Endothelial cell of umbilical vein (primary cell): ENCODE results near the gene NRXN3. TPM values are rescaled to one million over a fixed set of nuclear protein-coding genes. Genes with fewer than 3 reads are reported as not detected.

Experiments
- BruUV-seq: library from RNA; stranded (reverse); fragments of 400-500 nt; replicated peaks from 2 replicates; lab custom pipeline; 2021; lab: Mats Ljungman, UMichigan
- CTCF ChIA-PET: fragments of 300-600, 350-600 bp; sonication (Branson Sonifier 250); formaldehyde crosslinking; loops from one replicate; lab custom pipeline; 2021; ENCODE audit warnings: antibody characterized with exemption, inconsistent platforms; lab: Charles Lee
- POLR2A ChIA-PET: fragments of 300-600, 350-600 bp; sonication (Branson Sonifier 250); formaldehyde crosslinking; loops from one replicate; lab custom pipeline; 2021; ENCODE audit warnings: antibody characterized with exemption, inconsistent platforms; lab: Charles Lee
- DNase-seq: peaks from one replicate; pipeline ENCODE4 v3.0.0-alpha.2; 2011; ENCODE audit warnings: low read depth, low spot score
- FAIRE-seq: peaks from 2 replicates; lab custom pipeline; 2011; peaks lifted over from hg19 to GRCh38; lab: Jason Lieb, UNC
- H2AFZ ChIP-seq: 2 replicates; pipeline ENCODE4 v1.6.0; 2012; ENCODE audit warnings: low read depth, low read length, control low read depth, inconsistent platforms
- H3K27ac ChIP-seq: 2 replicates; pipeline ENCODE4 v1.5.1; 2011; ENCODE audit warnings: low read depth, mild to moderate bottlenecking, control low read depth, low read length, moderate library complexity; ENCODE audit not compliant: insufficient read depth
- H3K27me3 ChIP-seq, 2 experiments: 2 replicates each; pipeline versions ENCODE4 v1.6.0 to v1.6.1; 2011; ENCODE audit warnings: low read length in 2 of 2, mixed read lengths in 1 of 2; ENCODE audit not compliant: control insufficient read depth in 2 of 2, insufficient read depth in 2 of 2
- H3K36me3 ChIP-seq, 2 experiments: 2 replicates in 1 of 2; 3 replicates in 1 of 2; pipeline ENCODE4 v1.5.1; 2011; ENCODE audit warnings: low read length in 2 of 2, mild to moderate bottlenecking in 1 of 2, moderate library complexity in 1 of 2; ENCODE audit not compliant: control insufficient read depth in 2 of 2, insufficient read depth in 2 of 2; ENCODE audit errors: extremely low read depth in 1 of 2
- H3K4me1 ChIP-seq: 3 replicates; pipeline ENCODE4 v1.5.1; 2011; ENCODE audit warnings: mild to moderate bottlenecking, low read length; ENCODE audit not compliant: control insufficient read depth, insufficient read depth; ENCODE audit errors: extremely low read depth
- H3K4me2 ChIP-seq: 2 replicates; pipeline ENCODE4 v1.6.1; 2011; ENCODE audit warnings: low read length, control low read depth, mixed read lengths; ENCODE audit not compliant: insufficient read depth
- H3K4me3 ChIP-seq, 3 experiments: fragments of 200-600 bp in 1 of 3; sonication (generic), shearing (Covaris generic) in 1 of 3; replicated peaks in 1 of 3; 2 replicates each; pipeline ENCODE4 v1.5.1; 2011 to 2016; ENCODE audit warnings: control low read depth in 3 of 3, low read length in 3 of 3, mild to moderate bottlenecking in 2 of 3, inconsistent platforms in 1 of 3, low read depth in 1 of 3, moderate library complexity in 1 of 3; ENCODE audit not compliant: insufficient read depth in 1 of 3
- H3K79me2 ChIP-seq: 2 replicates; pipeline ENCODE4 v1.6.0; 2012; ENCODE audit warnings: low read length, inconsistent platforms; ENCODE audit not compliant: control insufficient read depth, insufficient read depth
- H3K9ac ChIP-seq: replicated peaks from 2 replicates; pipeline ENCODE3; 2011; ENCODE audit warnings: low read length, control low read depth; ENCODE audit not compliant: insufficient read depth; ENCODE audit errors: extremely low read depth
- H3K9me1 ChIP-seq: replicated peaks from 3 replicates; pipeline ENCODE4 v1.6.0; 2011; ENCODE audit warnings: mild to moderate bottlenecking, low read length; ENCODE audit not compliant: control insufficient read depth, insufficient read depth; ENCODE audit errors: extremely low read depth
- H3K9me3 ChIP-seq: replicated peaks from 2 replicates; pipeline ENCODE4 v1.5.1; 2012; ENCODE audit warnings: low read length, inconsistent platforms; ENCODE audit not compliant: control insufficient read depth, insufficient read depth
- H4K20me1 ChIP-seq: replicated peaks from 2 replicates; pipeline ENCODE3; 2011; ENCODE audit warnings: mild to moderate bottlenecking, low read length; ENCODE audit not compliant: control insufficient read depth, insufficient read depth; ENCODE audit errors: extremely low read depth
- CTCF ChIP-seq, 2 donors: IDR thresholded peaks; 1 replicate in 1 of 2; 2 replicates in 1 of 2; pipeline ENCODE4 v1.5.1; 2011; ENCODE audit warnings: low read length in 2 of 2, mild to moderate bottlenecking in 2 of 2, moderate library complexity in 2 of 2, control low read depth in 1 of 2, inconsistent platforms in 1 of 2, low read depth in 1 of 2; ENCODE audit not compliant: insufficient read depth in 1 of 2; ENCODE audit errors: extremely low read depth in 1 of 2
- EZH2 ChIP-seq: IDR thresholded peaks from 2 replicates; pipeline ENCODE4 v1.6.1; 2012; ENCODE audit warnings: borderline replicate concordance, low read depth, mild to moderate bottlenecking, moderate library complexity, low read length, inconsistent platforms; ENCODE audit not compliant: severe bottlenecking
- FOS ChIP-seq: IDR thresholded peaks from 2 replicates; pipeline ENCODE4 v1.6.1; 2011; ENCODE audit warnings: mild to moderate bottlenecking, low read length, moderate library complexity, borderline replicate concordance; ENCODE audit not compliant: insufficient read depth
- GATA2 ChIP-seq: IDR thresholded peaks from 2 replicates; pipeline ENCODE4 v1.7.0; 2011; ENCODE audit warnings: low read depth, mild to moderate bottlenecking, moderate library complexity, mixed read lengths, low read length; ENCODE audit not compliant: insufficient read length, insufficient read depth
- JUN ChIP-seq: IDR thresholded peaks from 2 replicates; pipeline ENCODE4 v1.6.1; 2011; ENCODE audit warnings: borderline replicate concordance, low read depth; ENCODE audit not compliant: insufficient read length, insufficient read depth
- MYC ChIP-seq: IDR thresholded peaks from one replicate; pipeline ENCODE4 v1.6.1; 2011; ENCODE audit warnings: mild to moderate bottlenecking, low read depth, low read length
- POLR2A ChIP-seq: IDR thresholded peaks from 2 replicates; pipeline ENCODE4 v1.6.1; 2012; ENCODE audit warnings: low read depth, mild to moderate bottlenecking, control low read depth, low read length
- POLR2AphosphoS5 ChIP-seq: IDR thresholded peaks from 2 replicates; pipeline ENCODE4 v1.6.1; 2012; ENCODE audit warnings: low read depth, mild to moderate bottlenecking, control low read depth, low read length, moderate library complexity; ENCODE audit not compliant: insufficient read depth
- dilution Hi-C: fragments of 300-500 bp; cut with MboI; formaldehyde crosslinking; loops from one replicate; pipeline ENCODE4 v1.15.0; 2019; ENCODE audit warnings: low sequenced_read_pairs; ENCODE audit not compliant: extremely low pct_ligation_motif_present
- intact Hi-C: fragments of 100-400 bp; cut with micrococcal nuclease; formaldehyde crosslinking; loops from one replicate; pipeline ENCODE4 v1.10.0; 2022
- polyA plus RNA-seq, 4 experiments: library from polyadenylated mRNA; depleted of rRNA in 3 of 4; stranded (reverse) in 3 of 4; unstranded in 1 of 4; fragments of >200 nt; gene quantifications; 2 replicates each; pipeline versions ENCODE4 v1.2.1 to v1.2.3, GENCODE V29; 2011 to 2012; ENCODE audit warnings: missing spikeins in 1 of 4
- total RNA-seq: library from RNA; stranded (reverse); gene quantifications from 2 replicates; pipeline ENCODE4 v1.2.3, GENCODE V29; 2021
- TF ChIP-seq, protein P1 (sequence below): IDR thresholded peaks from 2 replicates; pipeline ENCODE4 v1.6.1; 2011; ENCODE audit not compliant: insufficient read depth, insufficient read length

Gene NRXN3
- total and polyA plus RNA-seq, 2 donors (not counting 3 experiments of a cell fraction or from before 2014, with no cell fraction given), result 0.72 to 4.2 TPM

DNA sequence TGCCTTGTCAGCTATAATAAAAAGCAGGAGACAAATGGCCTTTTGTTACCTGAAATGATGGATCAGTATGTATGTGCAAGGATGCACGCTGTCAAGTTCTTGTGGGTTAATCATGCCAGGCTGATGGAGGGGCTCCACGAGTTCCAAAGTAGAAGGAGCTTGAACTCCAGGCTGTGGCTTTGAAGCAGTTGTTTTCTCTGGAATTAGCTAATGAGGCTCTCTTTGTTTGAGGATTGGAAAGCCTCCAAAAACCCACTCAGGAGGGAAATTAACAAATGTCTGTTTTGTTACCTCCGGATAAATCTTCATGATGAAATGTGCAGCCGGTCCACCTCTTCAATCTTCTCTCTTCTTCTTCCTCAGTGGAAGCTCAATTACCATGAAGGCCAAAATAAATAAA lies 1435.7 kb downstream of the NRXN3 start:
- Histone ChIP-seq H3K9me1 (no peaks in the 10 kb centered on the region), H3K9ac (no peak overlapping the region), H3K36me3 (no peaks in the 10 kb centered on the region), H4K20me1 (no peaks in the 10 kb centered on the region), H3K4me1 (no peaks in the 10 kb centered on the region), H3K9me3 (no peaks in the 10 kb centered on the region), H3K79me2 (no peaks in the 10 kb centered on the region), H3K4me3 (no peak overlapping the region), H3K4me2 (no peak overlapping the region), H3K27me3 (no peaks in the 10 kb centered on the region), H2AFZ (no peak overlapping the region), H3K27ac (no peak overlapping the region)
- intact Hi-C loops (no loop called here), dilution Hi-C loops (no loop called here)
- DNase-seq (no peak), FAIRE-seq (no peak)
- BruUV-seq, result no TSS peak
- TF ChIP-seq EZH2 (no peak), GATA2 (no peak), POLR2AphosphoS5 (no peak), POLR2A (no peak), CTCF (IDR thresholded peaks at IDR 0.05; ENCODE audit: extremely low read depth in 1 of 2, insufficient read depth in 1 of 2, low read depth in 1 of 2, low read length in 2 of 2) (no peak), MYC (no peak), FOS (no peak), JUN (no peak)
- TF ChIP-seq, protein P1, sequence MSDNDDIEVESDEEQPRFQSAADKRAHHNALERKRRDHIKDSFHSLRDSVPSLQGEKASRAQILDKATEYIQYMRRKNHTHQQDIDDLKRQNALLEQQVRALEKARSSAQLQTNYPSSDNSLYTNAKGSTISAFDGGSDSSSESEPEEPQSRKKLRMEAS, result no peak
- CTCF ChIA-PET, result interaction anchor here (1.3 kb wide), 1 partner anchor 15 kb away, joined by 3 read pairs; no protein-coding TSS in a partner anchor
- POLR2A ChIA-PET, result no interaction called here
